Heart right ventricle (tissue), 16 donors: Measurements from ENCODE around the gene YJEFN3. TPM values are rescaled to one million over a fixed set of nuclear protein-coding genes. Genes with fewer than 3 reads are reported as not detected.

Experiments
- ATAC-seq, 8 donors: fragments of 200-7000 bp; cut with Tn5 transposase; one replicate each; pipeline ENCODE4 v1.9.1; 2020; ENCODE audit warnings: mild to moderate bottlenecking in 8 of 8, moderate library complexity in 8 of 8, moderate number of reproducible peaks in 1 of 8
- DNase-seq, 2 donors: peaks; one replicate each; pipeline ENCODE4 v3.0.0-alpha.2; 2020
- H3K27ac ChIP-seq, 10 donors: fragments of 200-600 bp; sonication (generic) in 2 of 10; one replicate each; pipeline versions ENCODE4 v1.5.0 to v1.8.0; 2020 to 2022; ENCODE audit warnings: mild to moderate bottlenecking in 3 of 10
- H3K27me3 ChIP-seq, 7 donors: fragments of 200-600 bp; one replicate each; pipeline ENCODE4 v1.8.0; 2021 to 2022; ENCODE audit warnings: mild to moderate bottlenecking in 2 of 7
- H3K36me3 ChIP-seq, 9 donors: fragments of 200-600 bp; sonication (generic) in 1 of 9; one replicate each; pipeline versions ENCODE4 v1.5.0 to v1.8.0; 2020 to 2022; ENCODE audit warnings: mild to moderate bottlenecking in 2 of 9
- H3K4me1 ChIP-seq, 9 donors: fragments of 200-600 bp; sonication (generic) in 1 of 9; one replicate each; pipeline versions ENCODE4 v1.5.0 to v1.8.0; 2020 to 2022; ENCODE audit warnings: mild to moderate bottlenecking in 4 of 9
- H3K4me3 ChIP-seq, 10 donors: fragments of 200-600 bp; sonication (generic) in 2 of 10; one replicate each; pipeline versions ENCODE4 v1.5.0 to v1.8.0; 2020 to 2022; ENCODE audit warnings: mild to moderate bottlenecking in 7 of 10, moderate library complexity in 2 of 10
- H3K9me3 ChIP-seq, 11 donors: fragments of 200-600 bp in 10 of 11; sonication (generic) in 2 of 11; one replicate each; pipeline versions ENCODE4 v1.5.0 to v1.8.0; 2013 to 2022; ENCODE audit warnings: mild to moderate bottlenecking in 2 of 11, control low read depth in 1 of 11, moderate library complexity in 1 of 11
- WGBS, 2 donors: extraction: QIAGEN DNeasy Blood & Tissue Kit; methylation state at CpG; one replicate each; pipeline ENCODE4 v1.1.7; 2013; ENCODE audit warnings: inconsistent platforms in 1 of 2; 5-methylcytosine and 5-hydroxymethylcytosine counted together
- intact Hi-C, 10 donors: fragments of 100-400 bp; cut with DNase I; formaldehyde crosslinking; loops; one replicate each; pipeline versions ENCODE4 v1.11.1 to v1.14.2; 2022
- polyA plus RNA-seq, 2 donors: library from polyadenylated mRNA; stranded (reverse); fragments of 200-250 nt; gene quantifications; one replicate each; pipeline ENCODE4 v1.2.3, GENCODE V29; 2013
- total RNA-seq, 10 donors: library from RNA; stranded (reverse); fragmentation: NEBNext Ultra II Directional in 3 of 10; extraction: Animal tissue kit (Norgen Biotek cat#: 25700) in 3 of 10; gene quantifications; one replicate each; pipeline versions ENCODE4 v1.2.1 to v1.2.4, GENCODE V29; 2021 to 2023
- TF ChIP-seq, protein P1 (sequence below), 9 donors: fragments of 200-600 bp; sonication (generic) in 2 of 9; IDR thresholded peaks; one replicate each; pipeline versions ENCODE4 v1.5.0 to v1.8.0; 2021 to 2022; ENCODE audit warnings: antibody characterized with exemption in 9 of 9, mild to moderate bottlenecking in 5 of 9, moderate library complexity in 1 of 9
- donor health status: Arrhythmogenic right ventricular cardiomyopathy.
- donor health status: ischemic (EF 13 %, LVEDD 7.1; RV severe dilation, severe dysfunction).
- donor health status: healthy with polysubstance abuse.
- donor health status: DM: no; HTN: yes; CAD: no.
- donor health status: DM: no; HTN: no; CAD: no.
- donor health status: ischemic (EF 25% LVEDD 6.9; RV normal size, moderate dysfunction).
- donor health status: ischemic (EF 25% LVEDD 5.7; RV mildly dilated, moderate dysfunction).
- donor health status: healthy.
- donor health status: DM: yes; HTN: yes; CAD: no.
- donor health status: Ischemic cardiomyopathy.
- donor health status: ischemic (EF 35%, LVEDD 5.7; RV mildly dilated, moderate dysfunction).
- donor health status: nonischemic (EF 11% LVEDD 7.7; RV severe dilation, severe dysfunction).
- donor health status: DM: yes; HTN: yes; CAD: no.
- donor health status: PGD.
- donor health status: ischemic (EF 29% LVEDD 5.4; RV normal size, mild dysfunction).
- donor health status: nonischemic (EF 23%, LVEDD 6.1; RV moderate dilation, normal function).

YJEFN3 gene
- total and polyA plus RNA-seq, 12 donors = 2.1 to 13.1 (median 2.4) TPM

DNA sequence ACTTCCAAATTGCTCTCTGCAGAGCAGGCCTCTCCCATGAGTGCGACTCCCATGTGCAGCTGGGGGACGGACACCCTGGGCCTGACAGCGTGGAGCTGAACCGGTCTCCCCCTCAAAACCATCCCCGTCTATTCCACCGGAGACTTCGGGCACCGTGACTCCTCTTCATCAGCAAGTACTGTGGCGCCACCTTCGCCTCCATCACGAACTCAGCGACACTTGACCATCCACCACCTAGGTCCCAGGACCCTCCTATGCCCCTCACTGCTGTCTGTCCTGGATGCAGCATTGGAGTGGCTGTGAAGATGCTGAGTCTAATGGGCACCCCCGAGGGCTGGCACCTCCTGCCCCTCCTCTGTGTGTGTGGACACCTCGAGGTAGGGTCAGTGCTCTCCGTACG, 29.9 kb downstream of the YJEFN3 start:
- 91 to 93% methylated on average over 16 of the region's 16 CpGs for WGBS, 2 donors

DNA sequence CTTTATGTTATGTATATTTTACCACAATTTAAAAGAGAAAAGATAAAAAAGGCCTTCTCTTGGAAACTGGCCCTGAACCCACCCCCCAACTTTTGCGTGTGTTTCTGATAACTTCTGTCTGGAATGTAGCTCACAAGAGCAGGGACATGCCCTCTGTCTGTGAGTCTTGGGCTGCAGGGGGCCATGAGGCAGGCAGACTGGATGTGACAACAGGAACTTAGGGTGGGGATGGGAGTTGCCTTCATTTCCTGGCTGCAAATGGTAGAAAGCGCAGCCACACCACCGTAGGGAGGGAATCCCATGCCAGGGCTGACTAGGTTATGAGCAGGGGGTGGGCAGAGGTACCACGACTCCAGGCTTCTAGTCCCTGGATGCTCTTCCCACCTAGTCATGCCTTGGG, 31.2 kb downstream of the YJEFN3 start:
- no peak overlapping the region for H3K27ac ChIP-seq
- H3K4me3 ChIP-seq = no peak overlapping the region
- H3K27me3 ChIP-seq = peaks cover 0 to 3% (median 0%) of the 10 kb centered on the region in 7 donors
- no peak for ATAC-seq
- no peaks in the 10 kb centered on the region for H3K36me3 ChIP-seq
- no peak for DNase-seq
- intact Hi-C loops = no loop called here
- TF ChIP-seq, protein P1, sequence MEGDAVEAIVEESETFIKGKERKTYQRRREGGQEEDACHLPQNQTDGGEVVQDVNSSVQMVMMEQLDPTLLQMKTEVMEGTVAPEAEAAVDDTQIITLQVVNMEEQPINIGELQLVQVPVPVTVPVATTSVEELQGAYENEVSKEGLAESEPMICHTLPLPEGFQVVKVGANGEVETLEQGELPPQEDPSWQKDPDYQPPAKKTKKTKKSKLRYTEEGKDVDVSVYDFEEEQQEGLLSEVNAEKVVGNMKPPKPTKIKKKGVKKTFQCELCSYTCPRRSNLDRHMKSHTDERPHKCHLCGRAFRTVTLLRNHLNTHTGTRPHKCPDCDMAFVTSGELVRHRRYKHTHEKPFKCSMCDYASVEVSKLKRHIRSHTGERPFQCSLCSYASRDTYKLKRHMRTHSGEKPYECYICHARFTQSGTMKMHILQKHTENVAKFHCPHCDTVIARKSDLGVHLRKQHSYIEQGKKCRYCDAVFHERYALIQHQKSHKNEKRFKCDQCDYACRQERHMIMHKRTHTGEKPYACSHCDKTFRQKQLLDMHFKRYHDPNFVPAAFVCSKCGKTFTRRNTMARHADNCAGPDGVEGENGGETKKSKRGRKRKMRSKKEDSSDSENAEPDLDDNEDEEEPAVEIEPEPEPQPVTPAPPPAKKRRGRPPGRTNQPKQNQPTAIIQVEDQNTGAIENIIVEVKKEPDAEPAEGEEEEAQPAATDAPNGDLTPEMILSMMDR (IDR thresholded peaks at IDR 0.05) = no peak
- 55 to 60% methylated on average over 4 of the region's 4 CpGs for WGBS, 2 donors
- no peaks in the 10 kb centered on the region for H3K9me3 ChIP-seq
- no peaks in the 10 kb centered on the region for H3K4me1 ChIP-seq

More for the DNA sequence above, 29.9 kb downstream of the YJEFN3 start:
- Histone ChIP-seq H3K36me3 (no peaks in the 10 kb centered on the region), H3K27me3 (peaks cover 0 to 3% (median 0%) of the 10 kb centered on the region in 7 donors), H3K4me1 (no peaks in the 10 kb centered on the region), H3K27ac (no peak overlapping the region), H3K9me3 (no peaks in the 10 kb centered on the region), H3K4me3 (no peak overlapping the region)
- TF ChIP-seq, protein P1 (IDR thresholded peaks at IDR 0.05) = no peak
- ATAC-seq = no peak
- no peak for DNase-seq
- intact Hi-C loops = no loop called here

DNA sequence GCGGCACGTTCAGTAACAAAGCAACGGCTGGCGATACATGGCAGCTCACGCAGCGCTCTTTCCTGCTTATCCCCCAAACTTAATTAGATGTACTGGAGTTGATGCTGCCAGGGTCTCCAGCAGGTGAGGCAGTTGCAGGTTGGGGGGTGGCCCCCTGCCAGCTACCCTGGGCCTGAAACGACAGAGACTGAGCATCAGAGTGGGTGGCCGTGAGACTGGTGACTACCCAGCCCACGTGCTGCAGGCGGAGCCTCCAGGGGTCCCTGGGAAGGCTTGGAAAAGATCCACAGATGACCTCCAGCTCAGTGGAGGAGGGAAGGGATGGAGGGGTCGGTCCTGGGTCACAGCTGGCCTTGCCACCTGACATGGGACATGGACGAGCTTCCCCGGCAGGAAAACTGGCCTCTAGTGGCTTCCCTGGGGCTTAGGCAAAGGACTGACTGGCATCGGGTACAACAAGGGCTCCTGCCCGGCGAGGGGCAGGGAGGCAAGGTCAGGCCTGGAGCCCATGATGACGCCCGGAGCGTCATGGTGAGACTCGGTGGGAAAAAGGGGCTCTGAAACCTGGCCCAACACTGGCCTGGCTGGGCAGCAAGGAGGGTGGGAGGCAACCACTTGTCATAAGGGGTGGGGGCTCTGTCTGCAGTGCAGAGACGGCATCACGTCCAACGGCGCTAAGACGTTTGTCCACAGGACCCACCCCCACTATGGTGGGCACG, 33.4 kb downstream of the YJEFN3 start:
- no peak overlapping the region for H3K27ac ChIP-seq
- H3K9me3 ChIP-seq = no peaks in the 10 kb centered on the region
- no peaks in the 10 kb centered on the region for H3K4me1 ChIP-seq
- TF ChIP-seq, protein P1 (IDR thresholded peaks at IDR 0.05) = no peak
- intact Hi-C loops = no loop called here
- DNase-seq (no peak), ATAC-seq (no peak)
- no peak overlapping the region for H3K4me3 ChIP-seq
- no peaks in the 10 kb centered on the region for H3K27me3 ChIP-seq
- WGBS, 2 donors = 84% methylated on average over 26 of the region's 26 CpGs
- no peaks in the 10 kb centered on the region for H3K36me3 ChIP-seq

DNA sequence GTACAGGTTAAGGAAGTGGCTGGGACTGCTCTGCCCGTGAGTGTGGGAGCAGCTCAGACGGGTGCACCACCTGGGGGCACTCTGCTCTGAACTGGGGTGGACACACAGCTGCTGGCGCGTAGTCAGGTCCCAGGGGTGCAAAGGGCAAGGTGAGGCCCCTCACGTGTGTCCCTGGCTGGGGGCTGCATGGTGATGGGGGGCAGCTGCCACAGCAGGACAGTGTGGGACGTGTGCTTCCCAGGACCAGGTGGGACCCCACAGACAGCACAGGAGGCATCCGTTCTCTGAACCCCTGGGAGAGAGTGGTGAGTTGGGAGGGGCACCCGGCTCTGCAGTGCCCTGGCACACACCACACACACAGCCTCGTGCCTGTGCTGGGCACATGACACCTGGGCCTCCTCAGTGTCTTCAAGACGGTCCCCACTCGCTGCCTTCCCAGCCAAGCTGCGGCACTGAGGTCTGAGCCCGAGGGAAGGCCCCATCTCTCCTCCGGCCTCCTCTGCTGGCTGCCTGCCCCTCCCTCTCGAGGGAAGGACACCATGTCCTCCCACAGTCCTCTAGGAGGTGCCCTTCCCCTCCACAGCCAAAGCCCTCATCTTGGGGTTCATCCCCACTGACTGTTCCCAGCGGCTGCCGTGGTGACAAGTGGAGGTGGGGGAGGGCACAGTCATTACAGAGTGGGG, 34.1 kb downstream of the YJEFN3 start:
- TF ChIP-seq, protein P1 (IDR thresholded peaks at IDR 0.05) = no peak
- intact Hi-C loops = no loop called here
- Histone ChIP-seq H3K9me3 (no peaks in the 10 kb centered on the region), H3K27ac (no peak overlapping the region), H3K36me3 (no peaks in the 10 kb centered on the region), H3K4me3 (no peak overlapping the region), H3K27me3 (no peaks in the 10 kb centered on the region), H3K4me1 (no peaks in the 10 kb centered on the region)
- ATAC-seq = peak in 4 of 8 donors; percentile 9 to 33 (median 18)
- WGBS, 2 donors = 79 to 82% methylated on average over 17 of the region's 17 CpGs
- DNase-seq = no peak
